T-helper 22 cell (primary cell): ENCODE data around the gene NPY5R.

Experiments
- DNase-seq: peaks from one replicate; pipeline ENCODE4 v3.0.0-alpha.2; 2020; ENCODE audit warnings: low read depth

The NPY5R gene

GRCh38 chr4:163385466-163385865, 41.8 kb downstream of the NPY5R start:
- DNase-seq = no peak

GRCh38 chr4:163391756-163392155, 48.1 kb downstream of the NPY5R start:
- no peak for DNase-seq

- no peak for DNase-seq
Observed at GRCh38 chr4:163392328-163392727, 48.6 kb downstream of the NPY5R start.

GRCh38 chr4:163393471-163393870, 49.8 kb downstream of the NPY5R start:
- DNase-seq = no peak

GRCh38 chr4:163395055-163395454, 51.4 kb downstream of the NPY5R start:
- no peak for DNase-seq

- no peak for DNase-seq
Observed at GRCh38 chr4:163395758-163396157, 52.1 kb downstream of the NPY5R start.

GRCh38 chr4:163398238-163398637, 54.5 kb downstream of the NPY5R start:
- no peak for DNase-seq

GRCh38 chr4:163400911-163401310, 57.2 kb downstream of the NPY5R start:
- DNase-seq = no peak
